Kidney epithelial cell (primary cell): ENCODE data around the gene CCDC182. TPM values are rescaled to one million over a fixed set of nuclear protein-coding genes. Genes with fewer than 3 reads are reported as not detected.

ENCODE experiments used
- DNase-seq: peaks from one replicate; pipeline ENCODE4 v3.0.0-alpha.2; 2010; ENCODE audit warnings: low read depth
- H3K27me3 ChIP-seq: 2 replicates; pipeline ENCODE4 v1.6.0; 2011; ENCODE audit warnings: low read length; ENCODE audit not compliant: control insufficient read depth, insufficient read depth
- H3K36me3 ChIP-seq: 2 replicates; pipeline ENCODE4 v1.5.1; 2011; ENCODE audit warnings: low read length; ENCODE audit not compliant: control insufficient read depth, insufficient read depth
- H3K4me3 ChIP-seq: 2 replicates; pipeline ENCODE4 v1.5.1; 2011; ENCODE audit warnings: low read depth, mild to moderate bottlenecking, control low read depth, low read length
- total RNA-seq: library from RNA; depleted of rRNA; stranded (reverse); fragments of >200 nt; gene quantifications from 2 replicates; pipeline ENCODE4 v1.2.3, GENCODE V29; 2015
- TF ChIP-seq, protein P1 (sequence below): IDR thresholded peaks from 2 replicates; pipeline ENCODE4 v1.5.1; 2011; ENCODE audit warnings: mild to moderate bottlenecking, moderate library complexity, low read length, control low read depth, inconsistent platforms; ENCODE audit not compliant: insufficient read depth, poor library complexity, severe bottlenecking

Gene CCDC182
- total RNA-seq, 1 donor from 2014 or later, result not detected

DNA sequence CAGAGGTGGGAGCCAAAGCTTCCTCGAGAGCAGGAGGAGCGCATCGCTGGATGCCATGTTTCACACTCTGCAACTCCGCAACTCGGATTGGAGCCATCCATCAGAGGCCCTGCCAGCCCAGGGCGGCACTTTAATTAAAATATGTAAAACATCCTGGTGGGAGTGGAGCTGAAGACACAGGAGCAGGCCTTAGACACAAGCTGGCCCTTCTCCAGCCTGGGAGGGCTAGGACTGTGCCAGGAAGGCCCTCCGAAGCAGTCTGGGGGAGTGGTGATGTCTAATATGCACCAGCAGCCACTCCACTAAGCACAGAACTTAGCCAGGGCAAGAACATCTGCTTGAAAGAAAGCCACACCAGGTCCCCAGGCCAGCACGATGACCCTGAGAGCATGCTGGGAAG is 5.8 kb upstream of the CCDC182 start:
- DNase-seq, result no peak
- H3K4me3 ChIP-seq, result no peak overlapping the region
- TF ChIP-seq, protein P1, sequence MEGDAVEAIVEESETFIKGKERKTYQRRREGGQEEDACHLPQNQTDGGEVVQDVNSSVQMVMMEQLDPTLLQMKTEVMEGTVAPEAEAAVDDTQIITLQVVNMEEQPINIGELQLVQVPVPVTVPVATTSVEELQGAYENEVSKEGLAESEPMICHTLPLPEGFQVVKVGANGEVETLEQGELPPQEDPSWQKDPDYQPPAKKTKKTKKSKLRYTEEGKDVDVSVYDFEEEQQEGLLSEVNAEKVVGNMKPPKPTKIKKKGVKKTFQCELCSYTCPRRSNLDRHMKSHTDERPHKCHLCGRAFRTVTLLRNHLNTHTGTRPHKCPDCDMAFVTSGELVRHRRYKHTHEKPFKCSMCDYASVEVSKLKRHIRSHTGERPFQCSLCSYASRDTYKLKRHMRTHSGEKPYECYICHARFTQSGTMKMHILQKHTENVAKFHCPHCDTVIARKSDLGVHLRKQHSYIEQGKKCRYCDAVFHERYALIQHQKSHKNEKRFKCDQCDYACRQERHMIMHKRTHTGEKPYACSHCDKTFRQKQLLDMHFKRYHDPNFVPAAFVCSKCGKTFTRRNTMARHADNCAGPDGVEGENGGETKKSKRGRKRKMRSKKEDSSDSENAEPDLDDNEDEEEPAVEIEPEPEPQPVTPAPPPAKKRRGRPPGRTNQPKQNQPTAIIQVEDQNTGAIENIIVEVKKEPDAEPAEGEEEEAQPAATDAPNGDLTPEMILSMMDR, result no peak
- peaks cover 11% of the 10 kb centered on the region for H3K27me3 ChIP-seq
- H3K36me3 ChIP-seq, result no peaks in the 10 kb centered on the region

DNA sequence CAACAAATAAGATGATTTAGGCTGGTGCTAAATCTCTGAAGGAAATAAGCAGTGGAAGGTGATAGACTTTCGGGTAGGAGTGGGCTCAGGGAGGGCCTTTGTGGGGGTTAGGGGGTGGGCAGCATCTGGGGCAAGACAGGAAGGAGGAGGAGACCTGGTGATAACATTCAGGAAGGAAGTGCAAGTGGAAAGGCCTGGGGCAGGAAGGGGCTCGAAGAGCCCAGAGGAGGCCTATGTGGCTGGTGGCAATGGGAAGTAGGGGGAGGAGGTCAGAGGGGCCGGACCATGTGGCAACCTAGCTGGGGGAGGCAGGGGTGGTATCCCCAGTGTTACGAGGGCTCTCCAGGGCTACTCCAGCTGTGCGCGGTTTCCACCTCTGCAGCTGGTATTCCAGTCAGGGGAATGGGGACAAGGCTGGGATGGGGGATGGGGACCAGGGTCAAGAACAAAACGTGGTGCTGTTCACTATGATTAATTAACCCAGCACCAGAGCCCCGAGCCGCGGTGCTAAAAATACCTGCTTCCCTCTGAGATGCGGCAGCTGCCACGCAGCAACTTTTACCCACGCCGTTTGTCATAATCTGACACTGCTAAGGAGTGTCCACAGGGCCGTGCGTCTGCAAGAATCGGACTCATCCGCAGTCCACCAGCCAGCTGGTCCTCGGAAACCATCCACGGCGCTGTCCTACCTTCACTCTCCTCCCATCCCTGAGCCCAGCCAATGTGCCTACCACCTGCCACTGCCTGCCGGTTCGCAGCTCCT is 5.2 kb upstream of the CCDC182 start:
- TF ChIP-seq, protein P1, result no peak
- no peak for DNase-seq
- H3K36me3 ChIP-seq, result no peaks in the 10 kb centered on the region
- H3K27me3 ChIP-seq, result peaks cover 11% of the 10 kb centered on the region
- no peak overlapping the region for H3K4me3 ChIP-seq

DNA sequence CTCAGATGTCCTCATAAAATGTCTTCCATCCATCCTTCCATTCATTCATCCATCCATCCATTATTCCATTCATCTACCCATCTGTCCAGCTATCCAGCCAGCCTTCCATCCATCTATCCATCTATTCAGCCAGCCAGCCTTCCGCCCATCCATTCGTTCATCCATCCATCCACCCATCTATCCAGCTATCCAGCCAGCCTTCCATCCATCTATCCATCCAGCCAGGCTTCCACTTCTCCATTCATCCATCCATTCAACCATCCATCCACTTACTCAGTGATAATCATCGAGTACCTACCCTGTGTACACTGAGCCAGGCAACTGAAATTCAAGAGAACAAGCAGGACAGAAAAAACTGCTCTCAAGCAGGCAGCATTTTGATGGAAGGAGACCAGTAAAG is 4.6 kb upstream of the CCDC182 start:
- DNase-seq, result no peak
- peaks cover 15% of the 10 kb centered on the region for H3K27me3 ChIP-seq
- TF ChIP-seq, protein P1, result no peak
- no peak overlapping the region for H3K4me3 ChIP-seq
- H3K36me3 ChIP-seq, result no peaks in the 10 kb centered on the region

DNA sequence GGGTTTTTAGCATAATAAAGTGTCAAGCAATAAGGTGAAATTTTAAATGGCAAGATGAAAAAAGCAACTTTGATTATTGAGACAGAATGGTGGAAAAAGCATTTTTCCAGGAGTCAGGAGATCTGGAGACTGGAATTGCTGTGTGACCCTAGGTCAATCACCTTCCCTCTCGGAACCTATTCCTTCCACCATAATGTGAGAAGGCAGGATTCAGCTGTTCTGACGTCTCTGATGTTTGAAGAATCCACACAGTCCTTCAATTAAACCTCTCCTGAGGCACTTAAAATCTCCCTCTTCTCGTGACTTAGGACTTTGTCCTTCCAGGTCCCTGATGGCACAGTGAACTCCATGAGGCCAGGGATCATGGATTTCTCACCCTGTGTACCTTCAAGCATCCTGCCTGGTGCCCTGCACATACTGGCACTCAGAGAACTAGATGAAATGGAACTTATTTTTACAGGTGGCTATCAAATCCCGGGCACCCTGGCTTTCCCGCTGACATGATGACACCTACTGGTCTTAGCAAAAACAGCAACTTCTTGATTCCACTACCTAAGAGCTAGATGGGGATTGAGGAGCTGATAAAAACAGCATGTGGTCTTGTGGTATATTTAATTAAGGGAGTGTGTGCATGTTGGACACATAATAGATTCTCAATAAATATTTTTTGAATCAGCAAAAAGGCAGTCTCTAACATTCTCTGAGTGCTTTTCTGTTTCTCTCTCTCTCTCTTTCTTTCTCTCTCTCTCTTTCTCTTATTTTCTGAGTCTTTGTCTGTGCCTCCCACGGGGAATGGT is 2.3 kb upstream of the CCDC182 start:
- H3K4me3 ChIP-seq, result no peak overlapping the region

DNA sequence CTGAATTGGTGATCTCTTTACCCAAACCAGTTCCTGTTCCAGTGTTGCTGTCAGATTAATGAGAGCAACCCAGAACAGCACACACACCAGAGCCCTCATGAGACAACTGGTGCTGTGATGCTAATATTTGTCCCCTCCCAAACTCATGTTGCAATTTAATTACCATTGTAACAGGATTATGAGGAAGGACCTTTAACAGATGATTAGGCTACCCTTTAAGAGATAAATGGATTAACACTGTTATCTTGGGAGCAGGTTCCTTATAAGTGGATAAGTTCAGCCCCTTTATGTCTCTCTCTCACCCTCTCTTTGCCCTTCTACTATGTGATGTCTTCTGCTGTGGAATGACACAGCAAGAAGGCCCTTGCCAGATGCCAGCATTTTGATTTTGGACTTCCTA is 1.1 kb upstream of the CCDC182 start:
- peaks cover 21% of the 10 kb centered on the region for H3K27me3 ChIP-seq
- no peak overlapping the region for H3K4me3 ChIP-seq
- no peak for DNase-seq
- H3K36me3 ChIP-seq, result no peaks in the 10 kb centered on the region
- TF ChIP-seq, protein P1, result no peak

More for the DNA sequence above, 2.3 kb upstream of the CCDC182 start:
- peak; percentile 19 for DNase-seq
- TF ChIP-seq, protein P1, result peak; percentile 85
- no peaks in the 10 kb centered on the region for H3K36me3 ChIP-seq
- peaks cover 20% of the 10 kb centered on the region for H3K27me3 ChIP-seq
